GM23338 (cell line): ENCODE results near the gene YOD1. TPM values are rescaled to one million over a fixed set of nuclear protein-coding genes. Genes with fewer than 3 reads are reported as not detected.

Experiments used
- ATAC-seq: fragments of 200-7000 bp; cut with Tn5 transposase; 3 replicates; pipeline ENCODE4 v1.9.1; 2020
- DNase-seq: peaks from one replicate; pipeline ENCODE4 v3.0.0-alpha.2; 2015; ENCODE audit warnings: low spot score
- H2AFZ ChIP-seq: fragments of 200-600 bp; sonication (generic); 2 replicates; pipeline ENCODE4 v1.8.0; 2016; ENCODE audit warnings: antibody characterized with exemption, mild to moderate bottlenecking, moderate library complexity
- H3F3A ChIP-seq: fragments of 200-600 bp; sonication (generic); replicated peaks from 2 replicates; pipeline ENCODE4 v1.8.0; 2017; ENCODE audit warnings: antibody characterized with exemption, mixed run types, low read depth
- H3K27ac ChIP-seq: fragments of 200-600 bp; sonication (generic); 2 replicates; pipeline ENCODE4 v1.6.1; 2016; ENCODE audit warnings: low read depth
- H3K27me3 ChIP-seq: fragments of 200-600 bp; sonication (generic); 2 replicates; pipeline ENCODE4 v1.8.0; 2016; ENCODE audit warnings: mild to moderate bottlenecking, mixed run types, moderate library complexity; ENCODE audit not compliant: insufficient read depth
- H3K36me3 ChIP-seq: fragments of 200-600 bp; sonication (generic); 2 replicates; pipeline ENCODE4 v1.8.0; 2016; ENCODE audit warnings: mild to moderate bottlenecking; ENCODE audit not compliant: insufficient read depth
- H3K4me1 ChIP-seq: fragments of 200-600 bp; sonication (generic); 2 replicates; pipeline ENCODE4 v1.8.0; 2016; ENCODE audit warnings: mild to moderate bottlenecking, moderate library complexity; ENCODE audit not compliant: insufficient read depth
- H3K4me2 ChIP-seq: fragments of 200-600 bp; sonication (generic); 2 replicates; pipeline ENCODE4 v1.7.1; 2017; ENCODE audit warnings: mixed run types
- H3K4me3 ChIP-seq: fragments of 200-600 bp; sonication (generic); 2 replicates; pipeline ENCODE4 v1.6.1; 2016; ENCODE audit warnings: mixed run types
- H3K79me2 ChIP-seq: fragments of 200-600 bp; sonication (generic); replicated peaks from 2 replicates; pipeline ENCODE4 v1.8.0; 2017; ENCODE audit warnings: mild to moderate bottlenecking; ENCODE audit not compliant: insufficient read depth
- H3K9me2 ChIP-seq: fragments of 200-600 bp; sonication (generic); 2 replicates; pipeline ENCODE4 v1.8.0; 2017; ENCODE audit not compliant: insufficient read depth
- H4K20me1 ChIP-seq: fragments of 200-600 bp; sonication (generic); replicated peaks from 2 replicates; pipeline ENCODE4 v1.8.0; 2017; ENCODE audit warnings: mild to moderate bottlenecking; ENCODE audit not compliant: insufficient read depth
- H3K27ac Mint-ChIP-seq: 2 replicates; pipeline ENCODE4 v1.8.0; 2020; ENCODE audit warnings: inconsistent platforms, mild to moderate bottlenecking, moderate library complexity, mixed read lengths
- H3K27me3 Mint-ChIP-seq: 3 replicates; pipeline ENCODE4 v1.8.0; 2022; ENCODE audit warnings: low read depth, mild to moderate bottlenecking, moderate library complexity, mixed read lengths, inconsistent platforms; ENCODE audit not compliant: insufficient read depth, poor library complexity
- H3K36me3 Mint-ChIP-seq: 3 replicates; pipeline ENCODE4 v1.8.0; 2021; ENCODE audit warnings: low read depth, mild to moderate bottlenecking, inconsistent platforms, moderate library complexity, mixed read lengths
- H3K4me1 Mint-ChIP-seq: 3 replicates; pipeline ENCODE4 v1.8.0; 2020; ENCODE audit warnings: mild to moderate bottlenecking, inconsistent platforms, mixed read lengths
- H3K4me3 Mint-ChIP-seq: 3 replicates; pipeline ENCODE4 v1.8.0; 2021; ENCODE audit warnings: moderate library complexity, mild to moderate bottlenecking, inconsistent platforms, mixed read lengths
- H3K9me3 Mint-ChIP-seq: 3 replicates; pipeline ENCODE4 v1.8.0; 2020; ENCODE audit warnings: moderate library complexity, mild to moderate bottlenecking, inconsistent platforms, mixed read lengths
- CREB1 ChIP-seq: fragments of 250-450 bp; sonication (Bioruptor Pico); IDR thresholded peaks from 2 replicates; pipeline ENCODE4 v1.5.0; 2020; ENCODE audit warnings: low read depth, mild to moderate bottlenecking, moderate library complexity
- JUNB ChIP-seq: IDR thresholded peaks from one replicate; pipeline ENCODE4 v1.6.1; 2016; ENCODE audit warnings: antibody characterized with exemption; ENCODE audit not compliant: unreplicated experiment
- NANOG ChIP-seq: IDR thresholded peaks from 2 replicates; pipeline ENCODE4 v1.6.1; 2016; ENCODE audit warnings: antibody characterized with exemption, borderline replicate concordance
- ZNF114 ChIP-seq: fragments of 250-450 bp; sonication (Bioruptor Pico); IDR thresholded peaks from 2 replicates; pipeline ENCODE4 v1.5.0; 2020; ENCODE audit warnings: mild to moderate bottlenecking, moderate library complexity
- polyA plus RNA-seq: library from polyadenylated mRNA; unstranded; fragments of >200 nt; fragmentation: Nextera tagmentation; extraction: Ambion mirVana; gene quantifications from 2 replicates; pipeline ENCODE4 v1.2.1, GENCODE V29; 2016
- total RNA-seq: library from RNA; depleted of rRNA; stranded (reverse); fragments of >200 nt; shearing (Covaris generic); gene quantifications from 2 replicates; pipeline ENCODE4 v1.2.3, GENCODE V29; 2014
- TF ChIP-seq, protein P1 (sequence below), 2 experiments: fragments of 200-600 bp in 1 of 2; sonication (generic) in 1 of 2; conservative IDR thresholded peaks; 2 replicates each; pipeline versions ENCODE4 v1.5.1 to v1.6.1; 2016 to 2017; ENCODE audit warnings: antibody characterized with exemption in 2 of 2, low read depth in 2 of 2, mild to moderate bottlenecking in 2 of 2, moderate library complexity in 1 of 2
- TF ChIP-seq, protein P2 (sequence below): fragments of 250-450 bp; sonication (Bioruptor Pico); IDR thresholded peaks from 2 replicates; pipeline ENCODE4 v1.5.0; 2020; ENCODE audit warnings: mild to moderate bottlenecking, moderate library complexity
- TF ChIP-seq, protein P3 (sequence below): IDR thresholded peaks from one replicate; pipeline ENCODE4 v1.6.1; 2018; ENCODE audit warnings: antibody characterized with exemption; ENCODE audit not compliant: unreplicated experiment

The YOD1 gene
- total and polyA plus RNA-seq, 2 experiments from 2014 or later, result 4.6 to 21.9 TPM

DNA sequence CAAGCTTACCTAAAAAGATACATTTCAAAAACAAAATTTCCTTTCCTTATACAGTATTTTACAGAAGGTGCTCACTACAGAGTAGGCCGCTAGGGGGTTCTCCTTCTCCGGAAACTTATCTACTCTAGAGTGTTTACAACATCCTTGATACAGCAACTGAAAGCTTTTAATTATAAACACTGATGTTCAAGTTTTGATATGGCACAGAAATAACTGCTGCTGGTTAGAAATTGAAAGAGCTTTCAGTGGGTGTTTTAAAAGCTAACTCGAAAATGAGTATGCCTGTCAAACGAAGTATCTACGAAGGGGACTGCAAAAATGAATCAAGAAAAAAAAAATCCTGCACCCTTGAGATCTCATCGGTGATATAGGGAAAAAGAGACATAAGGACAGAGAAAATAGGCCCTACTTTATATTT lies 1.0 kb downstream of the YOD1 start:
- Mint-ChIP-seq H3K36me3 (peaks cover 28% of the 10 kb centered on the region), H3K9me3 (no peaks in the 10 kb centered on the region; the same call in 2 of the 3 replicates), H3K4me3 (peak overlapping the region; percentile 99), H3K27me3 (peaks cover 5% of the 10 kb centered on the region), H3K27ac (peak overlapping the region; percentile 98), H3K4me1 (peaks cover 44% of the 10 kb centered on the region)
- peak overlapping the region; percentile 80 for H3K4me2 ChIP-seq
- DNase-seq (peak; percentile 70), ATAC-seq (peak; percentile 8)
- H3K27me3 ChIP-seq, result no peaks in the 10 kb centered on the region
- no peaks in the 10 kb centered on the region for H3F3A ChIP-seq
- no peak overlapping the region for H2AFZ ChIP-seq
- peak overlapping the region; percentile 72 for H3K4me3 ChIP-seq
- peaks cover 13% of the 10 kb centered on the region; the same call in 1 of the 2 replicates for H4K20me1 ChIP-seq
- H3K36me3 ChIP-seq, result peaks cover 9% of the 10 kb centered on the region; the same call in 1 of the 2 replicates
- H3K27ac ChIP-seq, result peak overlapping the region; percentile 95
- peaks cover 56% of the 10 kb centered on the region for H3K79me2 ChIP-seq
- TF ChIP-seq, protein P1, sequence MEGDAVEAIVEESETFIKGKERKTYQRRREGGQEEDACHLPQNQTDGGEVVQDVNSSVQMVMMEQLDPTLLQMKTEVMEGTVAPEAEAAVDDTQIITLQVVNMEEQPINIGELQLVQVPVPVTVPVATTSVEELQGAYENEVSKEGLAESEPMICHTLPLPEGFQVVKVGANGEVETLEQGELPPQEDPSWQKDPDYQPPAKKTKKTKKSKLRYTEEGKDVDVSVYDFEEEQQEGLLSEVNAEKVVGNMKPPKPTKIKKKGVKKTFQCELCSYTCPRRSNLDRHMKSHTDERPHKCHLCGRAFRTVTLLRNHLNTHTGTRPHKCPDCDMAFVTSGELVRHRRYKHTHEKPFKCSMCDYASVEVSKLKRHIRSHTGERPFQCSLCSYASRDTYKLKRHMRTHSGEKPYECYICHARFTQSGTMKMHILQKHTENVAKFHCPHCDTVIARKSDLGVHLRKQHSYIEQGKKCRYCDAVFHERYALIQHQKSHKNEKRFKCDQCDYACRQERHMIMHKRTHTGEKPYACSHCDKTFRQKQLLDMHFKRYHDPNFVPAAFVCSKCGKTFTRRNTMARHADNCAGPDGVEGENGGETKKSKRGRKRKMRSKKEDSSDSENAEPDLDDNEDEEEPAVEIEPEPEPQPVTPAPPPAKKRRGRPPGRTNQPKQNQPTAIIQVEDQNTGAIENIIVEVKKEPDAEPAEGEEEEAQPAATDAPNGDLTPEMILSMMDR (conservative IDR thresholded peaks at IDR 0.05; ENCODE audit: low read depth in 2 of 2), result peak; percentile 56 to 93
- no peak for TF ChIP-seq CREB1
- H3K4me1 ChIP-seq, result peaks cover 19% of the 10 kb centered on the region; the same call in 1 of the 2 replicates
- no peaks in the 10 kb centered on the region for H3K9me2 ChIP-seq

DNA sequence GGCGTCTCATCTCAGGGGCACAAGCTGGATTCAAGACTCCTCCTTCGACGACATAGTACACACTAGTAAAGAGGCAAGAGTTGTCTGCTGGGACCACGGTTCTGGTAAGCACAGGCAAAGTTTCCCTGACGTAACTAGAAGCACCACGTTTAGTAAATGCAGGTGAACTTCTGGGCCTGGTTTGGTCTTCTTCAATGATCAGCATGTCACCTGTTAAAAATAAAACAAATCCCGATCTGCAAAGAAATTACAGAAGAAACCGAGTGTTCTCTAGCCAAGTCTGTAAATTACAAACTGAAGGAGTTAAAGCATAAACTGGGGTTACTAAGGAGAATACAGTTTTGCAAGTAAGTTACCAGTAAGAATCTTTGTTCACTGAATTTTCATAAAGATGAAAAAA lies 1.5 kb downstream of the YOD1 start:
- Mint-ChIP-seq H3K4me3 (peak overlapping the region; percentile 99), H3K27ac (no peak overlapping the region), H3K9me3 (no peaks in the 10 kb centered on the region; the same call in 2 of the 3 replicates), H3K36me3 (peaks cover 28% of the 10 kb centered on the region), H3K27me3 (peaks cover 5% of the 10 kb centered on the region), H3K4me1 (peaks cover 45% of the 10 kb centered on the region)
- no peaks in the 10 kb centered on the region for H3F3A ChIP-seq
- H3K4me1 ChIP-seq, result peaks cover 19% of the 10 kb centered on the region; the same call in 1 of the 2 replicates
- H4K20me1 ChIP-seq, result peaks cover 15% of the 10 kb centered on the region; the same call in 1 of the 2 replicates
- H2AFZ ChIP-seq, result no peak overlapping the region
- H3K79me2 ChIP-seq, result peaks cover 57% of the 10 kb centered on the region
- H3K9me2 ChIP-seq, result no peaks in the 10 kb centered on the region
- no peak overlapping the region for H3K27ac ChIP-seq
- DNase-seq (no peak), ATAC-seq (no peak)
- peaks cover 9% of the 10 kb centered on the region; the same call in 1 of the 2 replicates for H3K36me3 ChIP-seq
- peak overlapping the region; percentile 72 for H3K4me3 ChIP-seq
- H3K4me2 ChIP-seq, result peak overlapping the region; percentile 80
- no peaks in the 10 kb centered on the region for H3K27me3 ChIP-seq
- TF ChIP-seq NANOG, result no peak
- TF ChIP-seq, protein P2, sequence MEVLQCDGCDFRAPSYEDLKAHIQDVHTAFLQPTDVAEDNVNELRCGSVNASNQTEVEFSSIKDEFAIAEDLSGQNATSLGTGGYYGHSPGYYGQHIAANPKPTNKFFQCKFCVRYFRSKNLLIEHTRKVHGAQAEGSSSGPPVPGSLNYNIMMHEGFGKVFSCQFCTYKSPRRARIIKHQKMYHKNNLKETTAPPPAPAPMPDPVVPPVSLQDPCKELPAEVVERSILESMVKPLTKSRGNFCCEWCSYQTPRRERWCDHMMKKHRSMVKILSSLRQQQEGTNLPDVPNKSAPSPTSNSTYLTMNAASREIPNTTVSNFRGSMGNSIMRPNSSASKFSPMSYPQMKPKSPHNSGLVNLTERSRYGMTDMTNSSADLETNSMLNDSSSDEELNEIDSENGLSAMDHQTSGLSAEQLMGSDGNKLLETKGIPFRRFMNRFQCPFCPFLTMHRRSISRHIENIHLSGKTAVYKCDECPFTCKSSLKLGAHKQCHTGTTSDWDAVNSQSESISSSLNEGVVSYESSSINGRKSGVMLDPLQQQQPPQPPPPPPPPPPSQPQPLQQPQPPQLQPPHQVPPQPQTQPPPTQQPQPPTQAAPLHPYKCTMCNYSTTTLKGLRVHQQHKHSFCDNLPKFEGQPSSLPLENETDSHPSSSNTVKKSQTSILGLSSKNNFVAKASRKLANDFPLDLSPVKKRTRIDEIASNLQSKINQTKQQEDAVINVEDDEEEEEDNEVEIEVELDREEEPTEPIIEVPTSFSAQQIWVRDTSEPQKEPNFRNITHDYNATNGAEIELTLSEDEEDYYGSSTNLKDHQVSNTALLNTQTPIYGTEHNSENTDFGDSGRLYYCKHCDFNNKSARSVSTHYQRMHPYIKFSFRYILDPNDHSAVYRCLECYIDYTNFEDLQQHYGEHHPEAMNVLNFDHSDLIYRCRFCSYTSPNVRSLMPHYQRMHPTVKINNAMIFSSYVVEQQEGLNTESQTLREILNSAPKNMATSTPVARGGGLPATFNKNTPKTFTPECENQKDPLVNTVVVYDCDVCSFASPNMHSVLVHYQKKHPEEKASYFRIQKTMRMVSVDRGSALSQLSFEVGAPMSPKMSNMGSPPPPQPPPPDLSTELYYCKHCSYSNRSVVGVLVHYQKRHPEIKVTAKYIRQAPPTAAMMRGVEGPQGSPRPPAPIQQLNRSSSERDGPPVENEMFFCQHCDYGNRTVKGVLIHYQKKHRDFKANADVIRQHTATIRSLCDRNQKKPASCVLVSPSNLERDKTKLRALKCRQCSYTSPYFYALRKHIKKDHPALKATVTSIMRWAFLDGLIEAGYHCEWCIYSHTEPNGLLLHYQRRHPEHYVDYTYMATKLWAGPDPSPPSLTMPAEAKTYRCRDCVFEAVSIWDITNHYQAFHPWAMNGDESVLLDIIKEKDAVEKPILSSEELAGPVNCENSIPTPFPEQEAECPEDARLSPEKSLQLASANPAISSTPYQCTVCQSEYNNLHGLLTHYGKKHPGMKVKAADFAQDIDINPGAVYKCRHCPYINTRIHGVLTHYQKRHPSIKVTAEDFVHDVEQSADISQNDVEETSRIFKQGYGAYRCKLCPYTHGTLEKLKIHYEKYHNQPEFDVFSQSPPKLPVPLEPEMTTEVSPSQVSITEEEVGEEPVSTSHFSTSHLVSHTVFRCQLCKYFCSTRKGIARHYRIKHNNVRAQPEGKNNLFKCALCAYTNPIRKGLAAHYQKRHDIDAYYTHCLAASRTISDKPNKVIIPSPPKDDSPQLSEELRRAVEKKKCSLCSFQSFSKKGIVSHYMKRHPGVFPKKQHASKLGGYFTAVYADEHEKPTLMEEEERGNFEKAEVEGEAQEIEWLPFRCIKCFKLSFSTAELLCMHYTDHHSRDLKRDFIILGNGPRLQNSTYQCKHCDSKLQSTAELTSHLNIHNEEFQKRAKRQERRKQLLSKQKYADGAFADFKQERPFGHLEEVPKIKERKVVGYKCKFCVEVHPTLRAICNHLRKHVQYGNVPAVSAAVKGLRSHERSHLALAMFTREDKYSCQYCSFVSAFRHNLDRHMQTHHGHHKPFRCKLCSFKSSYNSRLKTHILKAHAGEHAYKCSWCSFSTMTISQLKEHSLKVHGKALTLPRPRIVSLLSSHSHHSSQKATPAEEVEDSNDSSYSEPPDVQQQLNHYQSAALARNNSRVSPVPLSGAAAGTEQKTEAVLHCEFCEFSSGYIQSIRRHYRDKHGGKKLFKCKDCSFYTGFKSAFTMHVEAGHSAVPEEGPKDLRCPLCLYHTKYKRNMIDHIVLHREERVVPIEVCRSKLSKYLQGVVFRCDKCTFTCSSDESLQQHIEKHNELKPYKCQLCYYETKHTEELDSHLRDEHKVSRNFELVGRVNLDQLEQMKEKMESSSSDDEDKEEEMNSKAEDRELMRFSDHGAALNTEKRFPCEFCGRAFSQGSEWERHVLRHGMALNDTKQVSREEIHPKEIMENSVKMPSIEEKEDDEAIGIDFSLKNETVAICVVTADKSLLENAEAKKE (CRISPR knock-in tag), result no peak
- TF ChIP-seq, protein P3, sequence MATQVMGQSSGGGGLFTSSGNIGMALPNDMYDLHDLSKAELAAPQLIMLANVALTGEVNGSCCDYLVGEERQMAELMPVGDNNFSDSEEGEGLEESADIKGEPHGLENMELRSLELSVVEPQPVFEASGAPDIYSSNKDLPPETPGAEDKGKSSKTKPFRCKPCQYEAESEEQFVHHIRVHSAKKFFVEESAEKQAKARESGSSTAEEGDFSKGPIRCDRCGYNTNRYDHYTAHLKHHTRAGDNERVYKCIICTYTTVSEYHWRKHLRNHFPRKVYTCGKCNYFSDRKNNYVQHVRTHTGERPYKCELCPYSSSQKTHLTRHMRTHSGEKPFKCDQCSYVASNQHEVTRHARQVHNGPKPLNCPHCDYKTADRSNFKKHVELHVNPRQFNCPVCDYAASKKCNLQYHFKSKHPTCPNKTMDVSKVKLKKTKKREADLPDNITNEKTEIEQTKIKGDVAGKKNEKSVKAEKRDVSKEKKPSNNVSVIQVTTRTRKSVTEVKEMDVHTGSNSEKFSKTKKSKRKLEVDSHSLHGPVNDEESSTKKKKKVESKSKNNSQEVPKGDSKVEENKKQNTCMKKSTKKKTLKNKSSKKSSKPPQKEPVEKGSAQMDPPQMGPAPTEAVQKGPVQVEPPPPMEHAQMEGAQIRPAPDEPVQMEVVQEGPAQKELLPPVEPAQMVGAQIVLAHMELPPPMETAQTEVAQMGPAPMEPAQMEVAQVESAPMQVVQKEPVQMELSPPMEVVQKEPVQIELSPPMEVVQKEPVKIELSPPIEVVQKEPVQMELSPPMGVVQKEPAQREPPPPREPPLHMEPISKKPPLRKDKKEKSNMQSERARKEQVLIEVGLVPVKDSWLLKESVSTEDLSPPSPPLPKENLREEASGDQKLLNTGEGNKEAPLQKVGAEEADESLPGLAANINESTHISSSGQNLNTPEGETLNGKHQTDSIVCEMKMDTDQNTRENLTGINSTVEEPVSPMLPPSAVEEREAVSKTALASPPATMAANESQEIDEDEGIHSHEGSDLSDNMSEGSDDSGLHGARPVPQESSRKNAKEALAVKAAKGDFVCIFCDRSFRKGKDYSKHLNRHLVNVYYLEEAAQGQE, result no peak
- no peak for TF ChIP-seq CREB1
- TF ChIP-seq JUNB, result no peak
- no peak for TF ChIP-seq ZNF114
- TF ChIP-seq, protein P1 (conservative IDR thresholded peaks at IDR 0.05; ENCODE audit: low read depth in 2 of 2), result no peak
